GM18868 (cell line): Measurements from ENCODE around the gene STON1.
"Not testable (repeated sequence)": the region's sequence is repeated elsewhere in the genome, so short reads cannot be mapped to it uniquely, and the experiment has no call there.

Experiments used
- ATAC-seq: cut with Tn5 transposase; IDR thresholded peaks from one replicate; pipeline ENCODE4 v1.9.1; 2021; ENCODE audit warnings: mild to moderate bottlenecking, moderate library complexity; ENCODE audit not compliant: unreplicated experiment

The STON1 gene

DNA sequence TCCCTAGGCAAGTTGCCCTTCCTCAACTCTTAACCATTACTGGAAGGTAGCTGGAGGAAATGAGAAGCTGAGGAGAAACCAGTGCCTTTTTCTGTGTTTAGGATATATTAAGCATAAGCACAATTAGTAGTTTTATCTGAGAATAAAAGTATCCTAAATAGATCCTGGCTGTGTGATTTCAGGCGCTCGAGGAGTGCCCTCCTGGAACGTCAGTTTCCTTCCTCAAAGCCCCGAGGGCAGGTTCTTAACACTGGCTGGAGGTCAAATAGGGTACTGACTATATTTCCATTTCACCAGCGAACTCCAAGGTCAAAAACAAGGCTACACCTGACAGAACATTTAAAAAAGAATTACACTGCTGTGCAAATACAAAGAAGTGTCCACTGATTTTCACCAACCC is 1.5 kb upstream of the STON1 start:
- ATAC-seq, result no peak

DNA sequence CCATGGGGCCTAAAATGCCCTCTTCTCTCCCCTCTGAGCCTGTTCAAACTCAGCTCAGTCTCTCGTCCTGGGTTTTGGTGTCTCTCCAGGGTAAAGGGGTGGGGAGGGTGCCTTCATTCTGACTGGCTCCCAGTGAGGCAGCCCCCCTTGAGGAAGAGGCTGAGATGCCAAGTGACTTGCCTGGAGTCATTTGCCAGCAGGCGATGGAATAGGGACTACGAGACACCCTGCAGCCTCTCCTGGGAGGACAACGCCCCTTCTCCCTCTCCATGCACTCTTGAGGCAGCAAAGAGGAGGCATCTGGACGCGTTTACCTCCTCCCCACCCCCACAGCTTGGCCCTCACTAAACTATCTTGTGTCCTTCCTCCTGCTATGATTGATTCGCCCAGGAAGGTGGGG is 760 bp upstream of the STON1 start:
- no peak for ATAC-seq

GRCh38 chr2:48529676-48530032 is 300 bp upstream of the STON1 start:
- peak; percentile 12 for ATAC-seq

- ATAC-seq, result no peak
Observed at GRCh38 chr2:48531141-48531648, 1.2 kb downstream of the STON1 start.

DNA sequence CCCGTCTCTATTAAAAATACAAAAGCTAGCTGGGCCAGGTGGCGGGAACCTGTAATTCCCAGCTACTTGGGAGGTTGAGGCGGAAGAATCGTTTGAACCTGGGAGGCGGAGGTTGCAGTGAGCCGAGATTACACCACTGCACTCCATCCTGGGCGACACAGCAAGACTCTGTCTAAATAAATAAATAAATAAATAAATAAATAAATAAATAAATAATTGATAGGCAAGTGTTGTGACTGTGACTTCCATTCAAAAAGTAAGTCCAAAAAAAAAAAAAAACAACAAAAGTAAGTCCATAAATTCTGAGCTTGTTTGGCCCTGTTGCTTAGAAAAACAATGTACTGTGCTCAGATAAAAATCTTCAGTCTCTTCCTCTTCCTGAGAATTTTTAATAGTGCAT is 2.2 kb downstream of the STON1 start:
- ATAC-seq, result no peak

- ATAC-seq, result no peak
Observed at GRCh38 chr2:48532824-48533223, 2.9 kb downstream of the STON1 start.

DNA sequence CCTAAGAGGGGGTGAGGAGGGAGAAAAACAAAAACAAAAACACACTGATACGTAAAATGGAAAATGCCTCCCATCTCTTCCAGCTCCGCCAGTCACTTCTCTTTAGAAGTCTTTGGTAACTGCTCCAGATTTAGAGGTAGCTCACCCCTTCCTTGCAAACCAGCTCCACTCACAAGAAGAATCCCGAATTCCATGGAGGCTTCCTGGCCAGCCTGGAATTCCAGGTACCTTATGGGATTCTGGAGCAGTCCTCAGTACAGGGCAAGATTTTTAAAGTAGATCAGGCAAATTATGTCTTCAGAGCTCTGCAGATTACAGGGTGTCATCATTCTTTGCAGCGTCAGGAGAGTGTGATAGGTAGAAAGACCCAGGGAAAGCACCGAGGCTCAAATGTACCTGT is 4.8 kb downstream of the STON1 start:
- ATAC-seq, result no peak

DNA sequence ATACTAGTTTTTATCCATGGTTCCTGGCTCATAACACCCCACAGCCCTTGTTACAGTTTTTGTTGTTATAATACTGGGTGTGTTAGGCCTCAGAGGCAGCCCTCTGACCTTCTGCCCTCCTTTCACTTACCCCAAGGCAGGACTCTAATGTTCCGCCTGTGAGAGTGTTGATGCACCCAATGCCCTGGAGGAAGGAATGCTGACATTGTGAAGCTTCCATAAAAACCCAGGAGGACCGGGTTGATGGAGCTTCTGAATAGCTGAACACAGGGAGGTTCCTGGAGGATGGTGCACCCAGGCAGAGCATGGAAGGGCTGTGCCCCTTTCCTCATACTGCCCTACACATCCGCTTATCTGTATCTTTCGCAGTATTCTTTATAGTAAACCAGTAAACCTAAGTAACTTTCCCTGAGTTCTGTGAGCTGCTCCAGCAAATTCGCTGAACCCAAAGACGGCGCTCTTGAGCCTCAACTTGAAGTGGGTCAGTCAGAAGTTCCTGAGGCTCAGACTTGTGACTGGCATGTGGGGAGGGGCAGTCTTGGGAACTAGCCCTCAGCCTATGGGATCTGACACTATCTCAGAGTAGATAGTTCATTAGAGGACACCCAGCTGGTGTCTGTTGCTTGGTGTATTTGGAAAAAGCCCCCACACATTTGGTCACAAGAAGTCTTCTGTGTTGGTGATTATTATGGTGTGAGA is 10.4 kb downstream of the STON1 start:
- ATAC-seq, result no peak

DNA sequence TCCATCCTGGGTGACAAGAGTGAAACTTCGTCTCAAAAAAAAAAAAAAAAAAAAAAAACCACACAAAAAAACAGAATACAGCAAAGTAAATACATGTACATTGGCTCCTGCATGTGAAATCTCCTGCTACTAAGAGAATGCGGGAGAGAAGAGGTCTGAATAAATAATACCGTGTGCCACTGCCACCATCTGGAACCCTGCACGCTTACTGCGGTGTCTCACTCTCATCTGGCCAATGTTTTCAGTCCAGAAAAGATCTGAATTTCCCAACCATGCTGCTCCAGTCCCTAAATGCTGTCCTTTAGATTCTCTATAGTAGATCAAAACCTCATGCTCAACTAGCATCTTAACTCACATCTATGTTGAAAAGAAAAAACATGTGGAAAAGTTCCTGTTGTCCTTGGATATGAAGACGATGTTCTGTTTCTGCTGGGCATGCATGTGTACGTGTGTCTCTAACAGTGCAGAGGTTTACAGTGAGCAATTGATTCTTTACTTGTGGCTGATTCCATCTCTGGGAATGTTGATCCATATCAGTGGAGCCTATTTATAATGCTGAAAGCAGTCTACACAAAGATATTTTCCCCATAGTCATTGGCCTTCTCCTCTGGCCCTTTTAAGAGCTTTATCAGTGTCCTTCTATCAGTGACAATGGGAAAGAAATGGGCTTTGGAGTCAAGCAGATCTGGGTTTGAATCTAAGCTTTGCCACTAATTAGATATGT is 11.9 kb downstream of the STON1 start:
- ATAC-seq, result no peak

DNA sequence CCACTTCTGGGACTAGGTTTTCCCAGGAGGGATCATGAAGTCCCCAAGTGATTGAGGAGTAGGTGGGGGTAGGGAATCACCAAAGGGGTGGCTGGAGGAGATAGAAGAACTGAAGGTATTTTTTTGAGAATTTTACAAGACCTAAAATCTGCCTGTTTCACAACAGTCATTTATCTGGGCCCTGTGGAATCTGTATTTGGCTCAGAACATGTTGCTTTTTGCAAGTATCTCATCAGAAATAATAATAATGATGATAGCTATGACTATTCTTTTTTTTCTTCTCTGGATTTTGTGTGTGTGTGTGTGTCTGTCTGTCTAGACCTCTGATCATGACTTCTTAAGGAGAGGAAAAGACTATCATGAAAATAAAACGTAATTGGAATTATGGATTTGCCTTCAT is 13.9 kb downstream of the STON1 start:
- no peak for ATAC-seq

- ATAC-seq, result no peak
Observed at GRCh38 chr2:48545244-48545643, 15.3 kb downstream of the STON1 start.

GRCh38 chr2:48548840-48549239 is 18.9 kb downstream of the STON1 start:
- no peak for ATAC-seq

- no peak for ATAC-seq
Observed at GRCh38 chr2:48549972-48550371, 20.0 kb downstream of the STON1 start.

DNA sequence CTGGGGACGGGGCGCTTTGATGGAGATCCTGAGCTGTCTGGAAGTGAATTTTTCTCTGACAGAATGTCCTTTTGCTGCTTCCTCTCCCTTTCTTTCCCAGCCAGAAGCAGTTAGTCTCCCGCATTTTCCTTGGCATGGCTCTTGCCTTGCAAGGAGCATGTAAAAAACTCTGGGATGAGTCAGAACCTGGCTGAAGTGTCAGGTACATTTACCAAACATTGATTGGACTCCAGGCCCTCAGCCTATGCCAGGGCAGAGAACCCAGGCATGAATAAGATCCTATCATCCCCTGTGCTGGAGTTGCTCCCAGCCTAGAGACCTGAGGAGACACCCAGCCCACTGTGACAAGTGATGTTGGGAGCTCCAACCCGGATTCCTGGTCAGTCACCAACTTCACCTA is 21.6 kb downstream of the STON1 start:
- no peak for ATAC-seq

DNA sequence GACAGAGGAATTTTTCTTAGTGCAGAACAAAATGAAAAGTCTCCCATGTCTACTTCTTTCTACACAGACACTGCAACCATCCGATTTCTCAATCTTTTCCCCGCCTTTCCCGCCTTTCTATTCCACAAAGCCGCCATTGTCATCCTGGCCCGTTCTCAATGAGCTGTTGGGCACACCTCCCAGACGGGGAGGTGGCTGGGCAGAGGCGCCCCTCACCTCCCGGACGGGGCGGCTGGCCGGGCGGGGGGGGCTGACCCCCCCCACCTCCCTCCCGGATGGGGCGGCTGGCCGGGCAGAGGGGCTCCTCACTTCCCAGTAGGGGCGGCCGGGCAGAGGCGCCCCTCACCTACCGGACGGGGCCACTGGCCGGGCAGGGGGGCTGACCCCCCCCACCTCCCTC is 25.1 kb downstream of the STON1 start:
- ATAC-seq, result not testable (repeated sequence)

DNA sequence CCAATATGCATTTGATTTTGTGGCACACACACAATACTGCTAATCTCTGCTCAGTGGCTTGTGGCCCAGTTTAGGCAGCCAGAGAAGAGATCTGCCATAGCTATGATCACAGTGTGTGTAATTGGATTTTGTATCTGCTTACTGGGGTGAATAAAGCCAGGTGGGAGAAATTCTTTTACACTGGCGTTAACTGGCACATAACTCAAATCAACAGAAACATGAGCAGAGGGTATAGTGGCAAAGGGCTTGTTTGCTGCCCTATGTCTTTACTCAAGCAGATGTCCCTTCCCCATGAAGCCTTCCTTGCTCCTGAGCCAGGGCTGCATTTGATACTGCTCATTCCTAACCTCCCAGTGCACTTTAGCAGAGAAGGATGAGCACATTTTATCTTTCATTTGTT is 28.5 kb downstream of the STON1 start:
- no peak for ATAC-seq

DNA sequence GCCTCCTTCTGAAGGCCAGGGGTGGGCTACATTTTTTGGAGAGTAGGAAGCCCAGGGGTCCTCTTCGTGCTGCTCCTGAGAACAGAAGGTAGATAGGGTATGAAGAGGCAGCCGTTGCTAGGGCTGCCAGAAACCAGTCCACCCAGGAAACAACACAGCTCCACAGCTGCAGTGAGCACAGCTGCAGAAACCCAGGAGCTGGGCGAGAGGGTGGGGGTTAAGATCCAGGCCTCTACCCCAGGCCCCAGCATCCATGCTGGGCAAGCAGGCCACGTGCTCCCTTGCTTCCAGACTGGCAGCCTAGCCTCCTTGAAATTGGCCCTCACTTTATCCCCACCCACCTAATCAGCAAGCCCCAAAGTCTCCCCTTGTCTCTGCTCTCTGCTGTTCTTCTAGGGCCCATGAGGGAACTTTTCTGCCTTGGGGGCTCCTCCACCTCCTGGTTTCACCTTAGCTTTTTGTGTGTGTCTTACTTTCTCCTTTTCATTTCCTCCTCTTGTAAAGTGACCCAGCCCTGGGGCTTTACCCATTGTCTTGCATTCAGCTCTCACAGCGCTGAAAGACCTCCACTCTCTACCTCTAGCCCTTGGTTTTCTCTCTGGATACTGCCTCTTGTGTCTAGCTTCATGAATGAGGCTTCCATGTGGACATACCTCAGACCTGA is 30.7 kb downstream of the STON1 start:
- no peak for ATAC-seq

DNA sequence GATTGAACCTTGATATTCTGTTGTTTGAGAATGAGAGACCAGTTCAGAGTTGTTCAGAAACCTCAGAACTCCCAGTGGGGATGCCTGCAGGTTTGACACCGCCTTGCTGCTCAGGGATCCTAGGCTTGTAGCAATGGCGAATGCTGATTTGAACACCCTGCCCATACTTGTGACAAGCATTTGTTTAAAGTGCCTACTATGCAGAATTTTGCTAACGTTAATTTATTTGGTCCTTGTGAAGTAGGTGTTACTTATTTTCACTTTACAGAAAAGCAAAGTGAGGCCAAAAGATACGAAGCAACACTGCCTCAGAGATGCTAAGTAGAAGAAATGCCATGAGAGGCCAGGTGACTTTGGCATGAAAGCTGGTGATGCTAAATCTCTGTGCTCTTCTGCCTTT is 32.3 kb downstream of the STON1 start:
- ATAC-seq, result no peak

GRCh38 chr2:48566592-48567310 is 36.8 kb downstream of the STON1 start:
- ATAC-seq, result no peak

DNA sequence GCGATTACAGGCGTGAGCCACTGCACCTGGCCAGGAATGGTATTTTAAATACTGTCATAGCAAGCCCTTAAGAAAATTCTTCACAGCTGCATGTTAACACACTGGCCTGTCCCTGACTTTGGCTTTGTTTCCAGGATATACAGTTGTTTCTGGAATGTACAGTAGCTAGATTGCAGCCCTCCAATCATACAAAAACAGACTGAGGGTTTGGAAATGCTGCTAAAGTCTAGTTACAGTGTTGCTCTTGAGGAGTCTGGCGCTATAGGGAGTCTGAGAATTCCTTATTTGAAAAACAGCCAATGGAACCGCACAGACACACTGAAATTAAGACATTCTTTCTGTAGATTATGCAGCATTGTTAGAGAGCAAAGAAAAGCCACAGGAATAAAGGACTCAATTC is 37.7 kb downstream of the STON1 start:
- no peak for ATAC-seq

DNA sequence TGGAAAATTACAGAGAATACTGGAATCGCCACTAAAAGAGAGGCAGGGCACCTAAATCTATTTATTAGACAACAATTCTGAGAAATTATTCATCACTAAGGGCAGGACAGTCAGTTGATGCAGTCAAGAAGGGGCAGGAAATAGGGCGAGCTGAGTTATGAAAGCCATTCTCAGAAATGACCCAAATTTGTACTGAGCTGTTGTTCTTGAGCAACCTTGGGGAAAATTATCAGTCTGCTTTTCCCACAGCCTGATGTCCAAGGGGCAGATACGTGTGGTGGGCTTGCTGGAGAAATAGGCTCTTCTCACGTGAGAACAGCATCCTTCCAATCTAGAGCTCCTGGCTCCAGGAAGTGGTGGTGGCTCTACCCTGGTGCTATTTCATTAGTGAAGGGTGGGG is 38.6 kb downstream of the STON1 start:
- no peak for ATAC-seq
